WI38 (cell line): ENCODE measurements around the gene AP4B1.

Experiments
- H3K4me3 ChIP-seq: 2 replicates; pipeline ENCODE4 v1.5.1; 2011; ENCODE audit warnings: low read depth, mild to moderate bottlenecking, control low read depth, low read length
- TF ChIP-seq, protein P1 (sequence below): IDR thresholded peaks from 2 replicates; pipeline ENCODE4 v1.5.1; 2012; ENCODE audit warnings: low read depth, mild to moderate bottlenecking, control low read depth, low read length

The AP4B1 gene

DNA sequence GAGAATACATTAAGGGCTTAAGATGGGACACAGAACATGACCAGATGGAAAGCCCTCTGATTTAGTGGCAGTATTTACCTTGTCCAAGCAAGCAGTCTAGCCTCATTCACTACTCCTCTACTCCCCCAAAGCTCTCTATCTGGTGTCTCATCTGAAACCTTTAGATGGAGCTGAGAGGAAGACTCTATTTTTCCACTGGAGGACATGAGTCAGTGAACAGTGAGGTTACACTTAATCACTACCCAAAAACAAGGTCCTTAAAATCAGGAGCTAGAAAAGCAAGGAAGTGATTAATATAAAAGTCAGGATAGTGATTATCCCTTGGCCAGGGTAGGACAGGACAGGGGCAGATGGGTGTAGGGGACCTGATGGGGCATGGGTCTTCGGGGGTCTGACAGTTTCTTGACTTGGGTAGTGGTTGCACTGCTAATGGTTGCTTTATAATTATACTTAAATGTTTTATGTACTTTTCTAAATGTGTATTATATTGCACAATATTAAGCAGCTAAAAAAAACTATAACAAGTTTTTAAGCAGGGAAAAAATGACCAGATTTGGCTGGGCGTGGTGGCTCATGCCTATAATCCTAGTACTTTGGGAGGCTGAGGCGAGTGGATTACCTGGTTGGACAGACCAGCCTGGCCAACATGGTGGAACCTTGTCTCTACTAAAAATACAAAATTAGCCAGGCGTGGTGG, 36.1 kb downstream of the AP4B1 start:
- TF ChIP-seq, protein P1, sequence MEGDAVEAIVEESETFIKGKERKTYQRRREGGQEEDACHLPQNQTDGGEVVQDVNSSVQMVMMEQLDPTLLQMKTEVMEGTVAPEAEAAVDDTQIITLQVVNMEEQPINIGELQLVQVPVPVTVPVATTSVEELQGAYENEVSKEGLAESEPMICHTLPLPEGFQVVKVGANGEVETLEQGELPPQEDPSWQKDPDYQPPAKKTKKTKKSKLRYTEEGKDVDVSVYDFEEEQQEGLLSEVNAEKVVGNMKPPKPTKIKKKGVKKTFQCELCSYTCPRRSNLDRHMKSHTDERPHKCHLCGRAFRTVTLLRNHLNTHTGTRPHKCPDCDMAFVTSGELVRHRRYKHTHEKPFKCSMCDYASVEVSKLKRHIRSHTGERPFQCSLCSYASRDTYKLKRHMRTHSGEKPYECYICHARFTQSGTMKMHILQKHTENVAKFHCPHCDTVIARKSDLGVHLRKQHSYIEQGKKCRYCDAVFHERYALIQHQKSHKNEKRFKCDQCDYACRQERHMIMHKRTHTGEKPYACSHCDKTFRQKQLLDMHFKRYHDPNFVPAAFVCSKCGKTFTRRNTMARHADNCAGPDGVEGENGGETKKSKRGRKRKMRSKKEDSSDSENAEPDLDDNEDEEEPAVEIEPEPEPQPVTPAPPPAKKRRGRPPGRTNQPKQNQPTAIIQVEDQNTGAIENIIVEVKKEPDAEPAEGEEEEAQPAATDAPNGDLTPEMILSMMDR, result no peak

DNA sequence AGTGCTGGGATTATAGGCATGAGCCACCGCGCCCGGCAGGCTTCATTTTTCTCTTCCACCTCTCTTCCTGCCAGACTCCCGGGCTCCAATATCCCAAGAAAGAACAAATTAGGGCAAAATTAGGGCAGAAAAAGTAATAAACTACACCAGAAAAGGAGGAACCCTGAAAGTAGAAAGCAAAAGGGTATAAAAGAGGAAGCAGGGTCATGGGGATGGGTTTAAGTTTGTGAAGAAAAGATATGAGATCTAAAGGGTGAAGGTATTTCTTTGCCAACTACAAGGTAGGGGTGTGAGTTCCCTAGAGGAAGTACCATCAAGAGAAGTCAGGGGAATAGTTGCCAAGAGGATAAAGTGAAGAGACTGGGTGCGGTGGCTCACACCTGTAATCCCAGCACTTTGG, 43.0 kb downstream of the AP4B1 start:
- no peak overlapping the region for H3K4me3 ChIP-seq
- TF ChIP-seq, protein P1, result no peak

More for the DNA sequence above, 36.1 kb downstream of the AP4B1 start:
- H3K4me3 ChIP-seq, result no peak overlapping the region

GRCh38 chr1:113860891-113861290, 43.7 kb downstream of the AP4B1 start:
- TF ChIP-seq, protein P1, result no peak
- H3K4me3 ChIP-seq, result peak overlapping the region; percentile 23

DNA sequence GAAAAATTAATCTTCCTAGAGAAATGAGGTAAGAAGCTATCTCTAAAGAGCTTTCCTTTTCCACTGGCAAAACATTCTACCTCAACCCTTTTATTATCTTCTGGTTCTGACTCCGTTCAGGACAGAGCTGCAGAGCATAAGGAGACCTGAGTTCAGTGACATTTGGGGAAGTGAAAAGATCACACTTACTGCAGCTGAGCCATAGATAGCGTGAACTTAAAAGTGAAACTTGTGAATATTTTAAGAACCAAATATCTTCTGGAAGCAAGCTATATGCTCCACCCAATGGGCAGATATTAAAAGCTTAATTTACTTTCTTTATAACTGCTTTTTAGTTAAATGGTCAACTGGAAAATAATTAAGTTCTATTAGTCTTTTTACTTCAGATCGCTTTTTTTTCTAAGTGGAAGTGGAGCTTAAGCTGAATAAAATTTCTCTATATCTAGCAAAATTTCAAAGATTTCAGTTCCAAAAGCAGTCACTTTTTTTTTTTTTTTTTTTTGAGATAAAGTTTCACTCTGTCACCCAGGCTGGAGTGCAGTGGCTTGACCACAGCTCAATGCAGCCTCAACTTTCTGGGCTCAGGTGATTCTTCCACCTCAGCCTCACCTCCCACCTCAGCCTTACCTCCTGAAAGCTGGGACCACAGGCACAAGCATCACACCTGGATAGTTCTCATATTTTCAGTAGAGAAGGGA, 45.0 kb downstream of the AP4B1 start:
- TF ChIP-seq, protein P1, result no peak
- no peak overlapping the region for H3K4me3 ChIP-seq

GRCh38 chr1:113858982-113859381, 45.6 kb downstream of the AP4B1 start:
- no peak overlapping the region for H3K4me3 ChIP-seq
- TF ChIP-seq, protein P1, result no peak

DNA sequence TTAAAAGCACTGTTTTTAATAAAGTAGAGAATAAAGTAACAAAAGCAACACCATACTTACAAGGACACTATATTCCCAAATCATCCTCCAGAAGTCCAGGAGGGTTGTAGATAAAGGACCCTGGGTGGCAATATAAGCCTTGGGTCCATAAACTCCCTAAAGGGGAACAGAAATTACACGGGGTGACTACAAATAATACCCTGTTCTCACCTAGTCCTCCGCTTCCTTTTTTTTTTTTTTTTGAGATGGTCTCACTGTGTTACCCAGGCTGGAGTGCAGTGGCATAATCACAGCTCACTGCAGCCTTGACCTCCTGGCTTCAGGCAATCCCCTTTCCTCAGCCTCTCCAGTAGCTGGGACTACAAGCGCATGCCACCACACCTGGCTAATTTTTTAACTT, 46.2 kb downstream of the AP4B1 start:
- TF ChIP-seq, protein P1, result no peak
- no peak overlapping the region for H3K4me3 ChIP-seq

GRCh38 chr1:113857776-113858175, 46.8 kb downstream of the AP4B1 start:
- TF ChIP-seq, protein P1, result no peak
- H3K4me3 ChIP-seq, result no peak overlapping the region
